GM21381 (cell line): ENCODE results near the gene LMBR1.
"Not testable (repeated sequence)": the region's sequence is repeated elsewhere in the genome, so short reads cannot be mapped to it uniquely, and the experiment has no call there.

Source experiments
- ATAC-seq: cut with Tn5 transposase; IDR thresholded peaks from one replicate; pipeline ENCODE4 v1.9.1; 2021; ENCODE audit warnings: mild to moderate bottlenecking, moderate library complexity; ENCODE audit not compliant: unreplicated experiment

The LMBR1 gene

DNA sequence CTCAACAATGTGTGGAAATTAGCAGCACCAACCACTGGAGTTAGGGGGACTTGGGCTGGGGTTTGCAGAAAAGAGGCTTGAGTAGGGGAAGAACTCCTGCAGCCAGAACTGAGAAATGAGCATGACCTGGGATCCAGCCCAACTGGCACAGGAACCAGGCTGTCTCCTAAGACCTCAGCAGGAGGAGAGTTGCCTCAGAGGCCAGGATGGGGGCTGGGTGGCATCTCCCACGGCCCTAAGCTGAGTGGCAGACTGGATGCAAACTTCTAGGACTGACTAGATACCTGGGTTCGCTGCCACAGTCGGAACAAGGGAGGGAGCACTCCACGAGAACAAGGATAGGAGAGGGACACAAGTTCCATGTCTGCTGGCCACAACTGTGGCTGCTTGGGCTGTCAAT is 189.8 kb downstream of the LMBR1 start:
- no peak for ATAC-seq

GRCh38 chr7:156702399-156702798 is 190.6 kb downstream of the LMBR1 start:
- ATAC-seq, result no peak

DNA sequence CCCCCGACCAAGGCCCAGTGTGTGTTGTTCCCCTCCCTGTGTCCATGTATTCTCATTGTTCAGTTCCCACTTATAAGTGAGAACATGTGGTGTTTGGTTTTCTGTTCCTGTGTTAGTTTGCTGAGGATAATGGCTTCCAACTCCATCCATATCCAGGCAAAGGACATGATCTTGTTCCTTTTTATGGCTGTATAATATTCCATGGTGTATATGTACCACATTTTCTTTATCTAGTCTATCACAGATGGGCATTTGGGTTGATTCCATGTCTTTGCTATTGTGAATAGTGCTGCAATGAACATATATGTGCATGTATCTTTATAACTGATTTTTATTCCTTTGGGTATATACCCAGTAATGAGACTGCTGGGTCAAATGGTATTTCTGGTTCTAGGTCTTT is 191.2 kb downstream of the LMBR1 start:
- not testable (repeated sequence) for ATAC-seq

DNA sequence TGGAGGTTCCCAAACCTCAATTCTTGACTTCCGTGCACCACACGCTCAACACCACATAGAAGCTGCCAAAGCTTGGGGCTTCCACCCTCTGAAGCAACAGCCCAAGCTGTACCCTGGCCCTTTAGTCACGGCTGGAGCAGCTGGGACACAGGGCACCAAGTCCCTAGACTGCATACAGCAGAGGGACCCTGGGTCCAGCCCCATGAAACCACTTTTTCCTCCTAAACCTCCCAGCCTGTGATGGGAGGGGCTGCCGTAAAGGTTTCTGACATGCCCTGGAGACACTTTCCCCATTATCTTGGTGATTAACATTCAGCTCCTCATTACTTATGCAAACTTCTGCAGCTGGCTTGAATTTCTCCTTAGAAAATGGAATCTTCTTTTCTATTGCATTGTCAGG is 194.5 kb downstream of the LMBR1 start:
- ATAC-seq, result not testable (repeated sequence)

DNA sequence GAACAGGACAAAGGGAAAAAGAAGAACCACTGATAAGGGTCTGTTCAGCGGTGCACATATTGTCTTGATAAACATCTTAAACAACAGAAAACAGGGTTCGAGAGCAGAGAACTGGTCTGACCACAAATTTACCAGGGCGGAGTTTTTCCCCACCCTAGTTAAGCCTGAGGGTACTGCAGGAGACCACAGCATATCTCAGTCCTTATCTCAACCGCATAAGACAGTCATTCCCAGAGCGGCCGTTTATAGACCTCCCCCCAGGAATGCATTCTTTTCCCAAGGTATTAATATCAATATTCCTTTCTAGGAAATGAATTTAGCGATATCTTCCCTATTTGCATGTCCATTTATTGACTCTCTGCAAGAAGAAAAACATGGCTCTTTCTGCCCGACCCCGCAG is 195.7 kb downstream of the LMBR1 start:
- not testable (repeated sequence) for ATAC-seq

- ATAC-seq, result no peak
Measured at GRCh38 chr7:156693627-156694026, 199.4 kb downstream of the LMBR1 start.

DNA sequence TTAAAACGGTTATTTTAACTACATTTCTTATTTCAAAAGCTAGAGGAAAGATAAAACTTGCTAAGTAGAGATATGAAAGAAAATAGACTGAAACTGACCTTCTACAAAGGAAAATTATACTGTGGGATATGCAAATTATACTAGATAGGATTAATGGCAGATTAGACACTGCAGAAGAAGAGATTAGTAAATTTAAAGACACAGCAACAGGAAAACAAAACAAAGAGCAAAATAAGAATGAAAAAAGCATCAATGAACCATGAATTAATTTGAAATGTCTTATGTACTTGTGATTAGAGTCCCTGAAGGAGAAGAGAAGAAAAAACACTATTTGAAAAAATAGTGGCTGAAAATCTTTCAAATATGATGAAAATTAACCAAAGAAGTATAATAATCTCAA is 200.1 kb downstream of the LMBR1 start:
- ATAC-seq, result no peak

DNA sequence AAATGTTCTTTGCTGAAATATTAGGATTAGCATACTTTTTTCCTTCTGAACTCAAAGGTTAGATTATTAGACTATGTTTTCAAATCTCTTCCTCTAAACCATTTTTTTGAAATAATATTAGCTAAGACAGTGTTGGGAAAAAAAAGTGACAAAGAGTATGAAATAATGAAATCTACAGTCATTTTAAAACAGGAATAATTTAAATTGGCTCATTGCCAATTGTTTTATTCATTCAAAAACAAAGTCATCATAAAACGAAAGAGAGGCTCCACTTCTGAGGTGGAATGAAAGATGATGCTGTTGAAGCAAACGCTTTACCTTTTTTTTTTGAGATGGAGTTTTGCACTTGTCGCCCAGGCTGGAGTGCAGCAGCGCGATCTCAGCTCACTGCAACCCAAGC is 201.2 kb downstream of the LMBR1 start:
- ATAC-seq, result no peak

DNA sequence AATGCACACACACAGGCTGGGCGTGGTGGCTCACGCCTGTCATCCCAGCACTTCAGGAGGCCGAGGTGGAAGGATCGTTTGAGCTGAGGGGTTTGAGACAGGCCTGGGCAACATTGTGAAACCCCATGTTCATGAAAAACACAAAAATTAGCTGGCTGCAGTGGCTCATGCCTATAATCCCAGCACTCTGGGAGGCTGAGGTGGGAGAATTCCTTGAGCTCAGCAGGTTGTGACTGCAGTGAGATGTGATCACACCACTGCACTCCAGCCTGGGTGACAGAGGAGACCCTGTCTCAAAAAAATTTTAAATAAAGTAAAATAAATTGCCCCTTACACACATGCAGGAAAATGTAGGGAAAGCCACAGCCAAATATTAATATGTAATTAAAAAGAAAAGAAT is 208.3 kb downstream of the LMBR1 start:
- no peak for ATAC-seq

DNA sequence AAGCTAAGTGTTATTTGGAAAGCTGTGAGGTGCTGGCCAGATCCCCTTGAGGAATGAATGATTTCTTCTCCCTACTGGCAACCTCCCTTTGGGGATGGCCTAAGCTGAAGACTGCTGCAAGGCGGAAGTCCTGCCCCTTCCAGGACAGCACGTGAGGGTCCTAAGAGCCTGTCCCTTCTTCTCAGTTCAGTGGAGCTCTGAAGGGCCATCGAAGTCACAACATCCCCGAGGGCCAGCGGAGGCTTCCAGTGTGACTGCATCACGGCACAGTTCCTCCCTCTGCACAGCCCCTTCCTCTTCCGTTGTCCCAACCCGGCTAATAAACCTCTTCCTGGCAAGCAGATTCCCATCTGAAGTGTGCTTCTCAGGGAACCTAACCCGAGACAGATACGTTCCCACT is 208.7 kb downstream of the LMBR1 start:
- ATAC-seq, result no peak

DNA sequence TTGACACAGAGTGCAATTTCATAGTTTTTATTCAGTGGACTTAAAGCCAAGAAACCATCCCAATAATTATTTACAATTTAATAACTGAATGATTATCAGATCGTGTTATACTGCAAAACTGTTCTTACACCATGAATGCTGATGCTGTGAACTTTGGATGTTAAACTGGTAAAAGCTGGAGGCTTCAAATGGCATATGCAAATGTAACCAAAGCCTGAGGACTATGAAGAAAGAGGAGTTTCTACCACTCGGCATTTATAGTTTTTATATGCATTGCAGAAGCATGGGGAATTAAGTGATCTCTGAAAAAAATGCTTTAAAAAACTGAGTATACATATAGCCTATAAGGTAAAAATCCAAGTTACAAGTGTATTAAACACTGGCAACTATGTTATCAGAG is 210.1 kb downstream of the LMBR1 start:
- no peak for ATAC-seq

- no peak for ATAC-seq
Measured at GRCh38 chr7:156680281-156680680, 212.7 kb downstream of the LMBR1 start.

- no peak for ATAC-seq
Measured at GRCh38 chr7:156677374-156678054, 215.5 kb downstream of the LMBR1 start.

DNA sequence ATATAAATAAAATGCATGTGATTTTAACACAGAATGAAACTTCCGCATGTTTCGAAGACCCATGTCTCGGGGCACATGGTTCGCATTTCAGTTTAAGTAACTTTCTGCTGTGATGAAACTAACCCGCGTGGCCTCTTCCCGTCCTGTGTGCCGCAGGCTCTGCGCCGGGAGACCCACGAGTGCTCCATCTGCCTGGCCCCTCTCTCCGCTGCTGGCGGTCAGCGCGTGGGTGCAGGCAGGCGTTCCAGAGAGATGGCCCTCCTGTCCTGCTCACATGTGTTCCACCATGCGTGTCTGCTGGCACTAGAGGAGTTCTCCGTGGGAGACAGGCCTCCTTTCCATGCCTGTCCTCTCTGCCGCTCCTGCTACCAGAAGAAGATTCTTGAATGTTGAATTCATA is 216.7 kb downstream of the LMBR1 start:
- ATAC-seq, result no peak

DNA sequence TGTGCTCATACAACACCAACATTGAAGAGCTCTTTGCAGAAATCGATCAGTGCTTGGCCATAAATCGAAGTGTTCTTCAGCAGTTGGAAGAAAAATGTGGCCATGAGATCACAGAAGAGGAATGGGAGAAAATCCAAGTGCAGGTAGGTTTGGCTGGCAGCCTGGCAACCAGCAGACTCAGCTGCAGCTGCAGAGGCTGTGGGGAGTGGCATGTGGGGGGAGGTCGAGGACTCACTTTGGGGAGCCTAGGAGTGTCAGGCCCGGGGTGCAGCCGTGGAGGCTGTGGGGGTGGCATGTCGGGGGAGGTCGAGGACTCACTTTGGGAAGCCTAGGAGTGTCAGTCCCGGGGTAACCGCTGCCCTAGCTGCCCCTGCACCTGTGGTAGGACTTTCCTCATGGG is 217.3 kb downstream of the LMBR1 start:
- no peak for ATAC-seq

DNA sequence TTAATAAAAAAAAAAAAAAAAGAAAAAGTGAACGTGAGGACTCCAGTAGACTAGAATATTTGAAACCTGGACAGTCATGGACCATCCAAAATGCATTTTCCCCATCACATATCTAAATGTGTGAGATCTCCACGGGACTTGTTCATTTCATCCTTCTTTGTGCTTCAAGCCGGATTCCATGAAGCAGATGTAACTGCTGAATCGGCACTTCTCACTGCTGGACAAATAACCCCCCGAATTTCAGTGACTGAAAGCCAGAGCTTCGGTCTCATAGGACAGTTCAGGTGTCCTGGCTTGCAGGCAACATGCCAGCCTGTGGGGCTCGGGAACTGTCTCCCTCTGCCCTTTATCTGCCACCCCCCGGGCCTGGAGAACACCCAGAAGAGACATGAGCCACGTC is 219.1 kb downstream of the LMBR1 start:
- no peak for ATAC-seq

DNA sequence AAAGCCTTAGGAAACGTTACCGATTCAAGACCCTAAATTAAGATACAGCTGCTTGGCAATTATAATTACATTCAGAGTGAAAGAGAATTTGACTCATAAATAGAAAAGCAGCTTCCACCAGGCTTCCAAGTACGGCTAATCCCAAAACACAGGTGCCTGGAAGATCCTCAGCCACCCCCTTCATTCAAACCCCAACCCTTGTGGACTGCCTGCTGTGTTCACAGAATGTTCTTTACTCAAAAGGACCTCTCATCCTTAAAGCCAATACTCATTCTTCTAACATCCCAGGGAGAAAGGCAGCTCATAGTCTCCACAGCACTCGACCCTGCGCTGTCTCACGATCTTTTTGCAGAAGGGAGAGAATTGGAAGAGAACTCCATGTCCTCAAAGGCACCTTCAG is 219.5 kb downstream of the LMBR1 start:
- ATAC-seq, result no peak

- ATAC-seq, result no peak
Measured at GRCh38 chr7:156669035-156669828, 223.8 kb downstream of the LMBR1 start.

GRCh38 chr7:156668130-156668741 is 224.7 kb downstream of the LMBR1 start:
- ATAC-seq, result no peak

DNA sequence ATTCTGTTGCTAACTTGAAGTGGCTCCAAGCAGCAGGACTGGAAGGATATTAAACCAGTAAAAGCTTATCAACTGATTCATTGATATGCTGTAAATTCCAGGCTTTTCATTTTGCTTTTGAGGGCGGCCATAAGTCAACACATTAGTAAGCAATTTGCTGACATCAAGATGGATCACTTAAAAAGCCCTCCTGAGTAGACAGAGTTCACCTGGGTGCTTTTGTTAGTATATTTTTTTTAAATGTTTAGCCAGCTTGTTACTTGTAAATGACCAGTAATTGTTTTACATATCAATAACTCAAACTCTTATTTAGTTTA is 225.9 kb downstream of the LMBR1 start:
- no peak for ATAC-seq

- no peak for ATAC-seq
Measured at GRCh38 chr7:156666368-156667109, 226.4 kb downstream of the LMBR1 start.

DNA sequence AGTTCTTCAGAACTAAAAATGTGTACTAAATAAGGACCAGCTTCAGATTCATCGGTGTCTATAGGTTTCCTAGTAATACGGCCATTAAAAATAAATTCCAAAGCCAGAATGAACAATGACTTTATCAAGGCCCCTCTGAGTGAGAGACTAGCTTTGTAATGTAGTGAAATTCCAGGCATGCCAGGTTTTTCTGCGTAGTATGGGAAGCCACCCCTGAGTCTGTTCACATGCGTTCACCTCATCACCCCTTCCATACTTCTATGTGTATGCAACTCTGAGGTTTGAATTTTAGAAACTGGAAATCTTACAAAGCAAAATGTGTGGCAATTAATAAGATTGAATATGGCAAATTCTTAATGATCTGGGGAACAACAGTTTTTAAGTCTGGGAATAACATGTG is 227.9 kb downstream of the LMBR1 start:
- ATAC-seq, result no peak
